Uterus (tissue), 2 donors: ENCODE data around the gene GLP1R.

Source experiments
- POLR2A ChIP-seq, 2 donors: fragments of 450-650 bp; IDR thresholded peaks; one replicate each; pipeline ENCODE4 v1.6.1; 2016; ENCODE audit warnings: antibody characterized with exemption in 2 of 2, mild to moderate bottlenecking in 1 of 2, moderate library complexity in 1 of 2
- TF ChIP-seq, protein P1 (sequence below), 4 experiments: fragments of 200-600 bp in 2 of 4; fragments of 450-650 bp in 2 of 4; sonication (generic) in 2 of 4; IDR thresholded peaks; one replicate each; pipeline ENCODE4 v1.5.1; 2016 to 2019; ENCODE audit warnings: antibody characterized with exemption in 4 of 4, mild to moderate bottlenecking in 2 of 4, moderate library complexity in 1 of 4

DNA sequence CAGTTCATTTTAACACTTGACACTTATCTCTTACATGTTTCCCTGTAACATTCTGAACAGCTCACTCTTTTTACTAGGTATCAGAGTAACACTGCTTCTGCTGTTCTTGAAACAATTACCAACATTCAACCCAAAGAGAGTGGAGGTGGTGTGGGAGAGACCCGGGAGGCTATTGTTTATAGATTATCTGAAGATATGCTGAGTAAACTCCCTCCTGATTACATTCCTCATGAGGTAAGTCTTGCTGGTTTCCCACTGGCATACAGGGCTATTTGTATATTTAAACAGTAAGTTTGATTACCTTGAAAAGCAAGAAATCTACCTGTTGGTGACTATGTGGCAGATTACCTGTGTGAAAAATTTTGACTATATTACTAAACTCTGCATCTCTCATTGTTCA, 39.8 kb upstream of the GLP1R start:
- no peak for TF ChIP-seq POLR2A (IDR thresholded peaks at IDR 0.05)
- TF ChIP-seq, protein P1, sequence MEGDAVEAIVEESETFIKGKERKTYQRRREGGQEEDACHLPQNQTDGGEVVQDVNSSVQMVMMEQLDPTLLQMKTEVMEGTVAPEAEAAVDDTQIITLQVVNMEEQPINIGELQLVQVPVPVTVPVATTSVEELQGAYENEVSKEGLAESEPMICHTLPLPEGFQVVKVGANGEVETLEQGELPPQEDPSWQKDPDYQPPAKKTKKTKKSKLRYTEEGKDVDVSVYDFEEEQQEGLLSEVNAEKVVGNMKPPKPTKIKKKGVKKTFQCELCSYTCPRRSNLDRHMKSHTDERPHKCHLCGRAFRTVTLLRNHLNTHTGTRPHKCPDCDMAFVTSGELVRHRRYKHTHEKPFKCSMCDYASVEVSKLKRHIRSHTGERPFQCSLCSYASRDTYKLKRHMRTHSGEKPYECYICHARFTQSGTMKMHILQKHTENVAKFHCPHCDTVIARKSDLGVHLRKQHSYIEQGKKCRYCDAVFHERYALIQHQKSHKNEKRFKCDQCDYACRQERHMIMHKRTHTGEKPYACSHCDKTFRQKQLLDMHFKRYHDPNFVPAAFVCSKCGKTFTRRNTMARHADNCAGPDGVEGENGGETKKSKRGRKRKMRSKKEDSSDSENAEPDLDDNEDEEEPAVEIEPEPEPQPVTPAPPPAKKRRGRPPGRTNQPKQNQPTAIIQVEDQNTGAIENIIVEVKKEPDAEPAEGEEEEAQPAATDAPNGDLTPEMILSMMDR (IDR thresholded peaks at IDR 0.05): no peak
